H1 (cell line): Measurements from ENCODE around the gene P3H3.
"Not testable (repeated sequence)": the region's sequence is repeated elsewhere in the genome, so short reads cannot be mapped to it uniquely, and the experiment has no call there.

Experiments
- CREB1 ChIP-seq: IDR thresholded peaks from 2 replicates; pipeline ENCODE4 v1.6.1; 2012; ENCODE audit warnings: inconsistent platforms
- CTCF ChIP-seq, 3 experiments: IDR thresholded peaks; 1 replicate in 2 of 3; 2 replicates in 1 of 3; pipeline versions ENCODE4 v1.5.1 to v1.6.1; 2011; ENCODE audit warnings: low read length in 3 of 3, mild to moderate bottlenecking in 3 of 3, inconsistent platforms in 2 of 3, low read depth in 1 of 3, moderate library complexity in 1 of 3; ENCODE audit not compliant: insufficient read depth in 1 of 3; ENCODE audit errors: control extremely low read depth in 1 of 3
- SIN3A ChIP-seq, 2 experiments: IDR thresholded peaks in 1 of 2; conservative IDR thresholded peaks in 1 of 2; 2 replicates each; pipeline ENCODE4 v1.6.1; 2011 to 2012; ENCODE audit warnings: low read length in 2 of 2, improper control_type of control experiment in 1 of 2, low read depth in 1 of 2, mild to moderate bottlenecking in 1 of 2

GRCh38 chr12:6879824-6880223, 51.6 kb downstream of the P3H3 start:
- not testable (repeated sequence) for TF ChIP-seq CREB1; SIN3A (conservative IDR thresholded peaks at IDR 0.05 in 1 of 2, IDR thresholded peaks at IDR 0.05 in 1 of 2; ENCODE audit: low read depth in 1 of 2, low read length in 2 of 2); CTCF (IDR thresholded peaks at IDR 0.05; ENCODE audit: control extremely low read depth in 1 of 3, insufficient read depth in 1 of 3, low read depth in 1 of 3, low read length in 3 of 3)
